HG03108 (cell line): Measurements from ENCODE around the gene GNB1.
A peak's percentile ranks its signal among the peaks of the same experiment; 100 is the strongest.

Source experiments
- ATAC-seq: cut with Tn5 transposase; IDR thresholded peaks from one replicate; pipeline ENCODE4 v1.9.1; 2021; ENCODE audit warnings: moderate library complexity; ENCODE audit not compliant: unreplicated experiment

The GNB1 gene

GRCh38 chr1:1910651-1911331 lies 19.9 kb upstream of the GNB1 start:
- ATAC-seq: no peak

- ATAC-seq: no peak
Measured at GRCh38 chr1:1910033-1910465, 19.2 kb upstream of the GNB1 start.

DNA sequence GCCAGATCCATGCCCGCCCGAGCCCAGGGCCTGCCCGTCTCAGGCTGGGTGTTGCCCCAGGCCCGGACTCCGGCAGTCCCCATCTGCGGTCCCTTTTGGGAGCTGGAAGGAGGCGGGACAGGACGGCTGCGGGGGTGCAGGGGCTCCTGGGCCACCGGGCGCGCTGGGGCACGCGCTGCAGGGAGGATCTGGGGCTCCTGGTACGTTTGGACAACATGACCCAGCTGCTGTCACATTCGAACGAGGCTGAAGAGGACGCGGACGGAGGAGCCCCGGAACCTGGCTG lies 17.6 kb upstream of the GNB1 start:
- ATAC-seq: peak; percentile 11

DNA sequence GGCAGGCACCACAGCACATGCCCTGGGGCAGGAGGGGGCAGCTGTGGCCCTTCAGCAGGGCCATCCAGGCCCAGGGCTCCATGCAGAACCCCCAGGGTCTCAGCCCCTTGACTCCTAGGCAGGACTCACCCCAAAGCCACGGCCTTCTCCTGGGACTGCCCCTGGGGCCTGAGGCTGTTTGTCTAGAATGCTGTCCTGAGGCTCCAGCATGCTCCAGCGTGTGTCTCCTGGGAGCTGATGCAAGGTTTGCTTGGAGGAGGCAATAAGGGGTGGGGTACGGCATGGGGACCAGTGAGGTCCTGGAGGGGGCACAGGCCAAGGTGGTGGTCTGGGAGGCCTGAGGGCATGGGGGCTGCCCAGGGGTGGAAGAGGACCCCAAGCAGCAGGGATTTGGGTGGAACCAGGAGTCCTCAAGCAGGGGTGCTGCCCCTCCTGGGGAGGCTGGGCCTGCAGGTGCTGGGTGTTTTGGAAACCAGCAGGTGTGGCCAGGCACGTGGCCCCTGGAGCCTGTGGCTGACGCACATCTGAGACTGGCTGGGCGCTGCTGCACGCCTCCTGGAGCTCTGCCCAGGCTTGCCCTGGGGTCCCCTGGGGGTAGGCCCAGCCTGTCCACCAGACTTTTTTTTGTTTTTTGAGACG lies 16.3 kb upstream of the GNB1 start:
- no peak for ATAC-seq

GRCh38 chr1:1906185-1907097 lies 15.6 kb upstream of the GNB1 start:
- peak; percentile 41 for ATAC-seq

DNA sequence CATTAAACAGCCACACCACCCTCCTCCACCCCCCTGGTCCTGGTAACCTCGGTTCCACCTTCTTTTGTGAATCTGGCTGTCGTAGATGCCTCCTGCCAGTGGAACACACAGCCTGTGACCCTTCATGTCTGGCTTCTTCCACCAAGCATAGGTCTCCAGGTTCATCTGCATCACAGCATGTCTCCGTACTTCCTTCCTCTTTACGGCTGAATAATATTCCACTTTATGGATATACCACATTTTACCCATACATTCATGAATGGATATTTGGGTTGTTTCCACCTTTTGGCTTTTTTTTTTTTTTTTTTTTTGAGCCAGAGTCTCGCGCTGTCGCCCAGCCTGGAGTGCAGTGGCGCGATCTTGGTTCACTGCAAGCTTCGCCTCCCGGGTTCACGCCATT lies 12.3 kb upstream of the GNB1 start:
- no peak for ATAC-seq

DNA sequence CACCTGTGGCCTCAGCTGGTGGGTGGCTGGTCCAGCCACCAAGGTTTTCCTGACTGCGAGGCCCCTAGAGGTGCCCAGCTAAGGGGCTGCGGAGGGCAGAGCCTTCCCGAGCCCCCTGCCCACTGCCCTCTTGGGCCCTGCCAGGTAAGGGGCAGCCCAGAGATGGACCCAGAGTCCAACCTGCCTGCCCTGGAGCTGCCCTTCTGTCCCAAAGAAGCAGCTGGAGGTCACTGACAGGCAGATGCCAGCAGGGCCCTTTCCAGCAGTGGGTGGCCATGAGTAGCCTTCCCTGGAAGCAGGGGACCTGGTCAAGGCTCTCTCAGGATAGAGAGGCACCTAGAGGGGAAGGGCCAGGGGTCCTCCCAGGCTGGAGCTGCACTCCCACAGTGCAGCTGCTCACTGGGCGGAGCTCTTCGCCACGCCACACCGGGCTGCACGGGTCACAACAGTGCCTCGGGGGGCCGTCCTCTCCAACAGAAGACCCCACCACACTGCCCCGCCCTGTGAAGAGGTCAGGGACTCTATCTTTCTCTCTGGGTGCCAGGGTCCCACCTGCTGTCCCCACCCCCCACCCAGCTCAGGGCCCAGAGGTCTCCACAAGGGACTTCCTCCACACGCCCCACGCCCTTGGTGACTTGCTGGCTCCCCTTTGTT lies 10.9 kb upstream of the GNB1 start:
- no peak for ATAC-seq

- no peak for ATAC-seq
Measured at GRCh38 chr1:1900883-1901640, 10.2 kb upstream of the GNB1 start.

DNA sequence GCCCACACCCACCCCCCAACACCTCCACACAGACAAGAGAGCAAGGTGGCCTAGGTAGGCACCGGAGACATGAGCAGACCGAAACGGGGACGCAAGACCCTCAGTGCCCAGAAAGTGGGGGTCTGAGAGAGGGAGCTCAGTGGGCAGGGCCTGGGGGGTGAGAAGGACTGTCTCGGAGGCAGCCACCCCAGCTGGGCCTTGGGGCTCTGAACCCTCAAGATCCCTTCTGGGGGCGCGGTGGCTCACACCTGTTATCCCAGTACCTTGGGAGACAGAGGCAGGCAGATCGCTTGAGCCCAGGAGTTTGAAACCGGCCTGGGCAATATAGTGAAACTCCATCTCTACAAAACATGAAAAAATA lies 9.1 kb upstream of the GNB1 start:
- ATAC-seq: no peak

GRCh38 chr1:1899266-1899966 lies 8.5 kb upstream of the GNB1 start:
- ATAC-seq: no peak

- no peak for ATAC-seq
Measured at GRCh38 chr1:1898246-1898933, 7.5 kb upstream of the GNB1 start.

DNA sequence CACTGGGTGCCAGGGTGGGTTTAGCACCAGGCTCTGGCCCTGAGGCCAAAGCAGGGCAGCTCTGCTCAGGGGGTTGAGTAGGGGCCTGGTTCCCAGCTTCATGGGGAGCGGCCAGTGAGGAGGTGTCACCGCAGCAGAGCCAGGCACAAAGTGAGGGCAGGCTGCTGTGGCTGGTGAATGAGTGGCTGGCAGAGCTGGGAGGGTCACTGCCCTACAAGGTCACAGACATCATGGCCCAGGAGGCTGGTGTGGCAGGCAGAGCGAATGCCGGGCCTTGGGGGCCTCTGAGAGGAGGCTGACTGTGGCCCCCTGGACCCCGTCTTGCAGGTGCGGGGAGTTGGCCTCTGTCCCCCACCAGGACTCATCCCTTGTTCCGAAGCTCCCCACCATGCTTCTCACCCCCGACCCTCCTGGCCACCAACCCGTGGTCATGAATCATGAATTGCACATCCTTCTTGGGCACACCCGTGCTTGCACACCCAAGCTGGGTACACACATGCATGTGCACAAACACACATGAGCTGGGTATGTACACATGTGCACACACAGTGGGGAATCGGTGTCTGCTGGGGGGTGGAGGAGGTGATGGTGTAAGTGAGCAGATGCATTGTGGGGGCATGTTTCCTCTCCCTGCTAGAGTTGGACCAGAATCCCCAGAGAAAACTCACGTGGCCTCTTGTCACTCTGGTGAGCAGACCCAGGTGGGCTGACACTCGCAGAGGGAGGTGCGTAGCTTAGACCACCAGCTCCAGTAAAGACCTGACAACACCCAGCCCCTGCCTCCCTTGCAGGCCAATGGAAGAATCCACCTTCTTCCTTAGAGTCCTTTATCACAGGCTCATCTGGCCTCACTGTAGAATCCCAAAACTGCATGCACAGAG lies 4.8 kb upstream of the GNB1 start:
- no peak for ATAC-seq

DNA sequence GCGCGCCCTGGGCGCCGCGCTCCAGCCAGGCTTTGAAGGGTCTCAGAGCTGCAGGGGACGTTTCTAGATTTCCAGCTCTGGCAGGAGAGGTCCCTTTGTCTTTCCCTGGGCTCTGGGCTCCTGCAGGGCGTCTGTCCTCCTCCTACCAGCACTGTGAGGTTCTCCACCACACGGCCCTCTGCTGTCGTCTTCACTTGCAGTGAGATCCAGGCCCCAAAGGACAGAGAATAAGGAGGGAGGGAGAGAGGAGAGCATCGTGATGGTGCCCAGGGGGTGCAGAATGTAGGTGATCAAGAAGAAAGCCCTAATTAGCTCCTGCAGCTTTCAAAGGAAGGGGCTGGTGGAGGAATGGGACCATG lies 4.2 kb upstream of the GNB1 start:
- ATAC-seq: no peak

DNA sequence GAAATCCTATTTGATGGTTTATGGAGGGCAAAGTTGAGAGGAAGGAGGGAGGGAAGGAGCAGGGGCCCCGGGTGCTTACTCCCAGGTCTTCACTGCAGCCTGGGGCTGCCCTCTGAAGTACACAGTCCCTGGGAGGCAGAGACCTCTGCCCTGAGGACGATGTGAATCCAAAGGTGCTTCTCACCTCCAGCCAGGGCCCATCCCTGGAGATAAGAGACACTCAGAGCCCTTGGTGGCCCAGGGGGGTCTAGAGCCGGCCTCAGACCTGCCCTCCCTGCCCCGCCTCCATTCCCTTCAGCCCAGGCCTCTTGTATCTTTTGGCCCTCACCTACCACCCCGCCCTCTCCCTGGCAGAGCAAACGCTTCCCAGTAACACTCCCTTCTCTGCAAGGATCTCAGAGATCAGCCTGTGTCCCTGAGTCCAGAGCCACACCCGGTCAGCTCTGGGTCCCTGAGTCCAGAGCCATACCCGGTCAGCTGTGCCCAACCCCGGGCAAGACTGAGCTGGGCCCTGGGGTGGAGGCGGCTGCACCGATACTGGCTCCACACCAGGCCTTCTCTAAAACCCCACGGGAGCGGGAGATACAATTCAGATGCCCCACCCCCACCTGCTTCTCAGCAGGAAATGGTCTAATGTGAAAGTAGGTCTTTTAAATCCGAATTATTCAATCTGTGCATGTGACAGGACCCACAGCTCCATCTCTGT lies 3.6 kb upstream of the GNB1 start:
- no peak for ATAC-seq

DNA sequence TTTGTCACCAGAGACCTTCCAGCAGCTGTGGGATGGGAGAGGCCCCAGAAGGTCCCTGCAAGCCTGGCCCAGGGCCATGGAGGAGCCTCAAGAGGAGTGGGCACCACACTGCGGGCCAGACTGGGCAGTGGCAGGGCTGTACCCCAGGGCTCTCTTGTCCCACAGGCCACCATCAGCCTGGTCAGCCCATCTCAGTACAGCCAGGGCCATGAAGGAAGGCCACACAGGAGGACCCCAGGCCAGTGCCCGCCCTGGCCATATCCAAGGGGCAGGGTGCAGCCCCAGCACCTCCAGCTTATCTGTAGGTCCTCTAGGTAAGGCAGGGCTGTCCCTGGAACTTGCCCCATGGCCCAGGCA lies 3.1 kb upstream of the GNB1 start:
- ATAC-seq: no peak

GRCh38 chr1:1893291-1893985 lies 2.6 kb upstream of the GNB1 start:
- no peak for ATAC-seq

DNA sequence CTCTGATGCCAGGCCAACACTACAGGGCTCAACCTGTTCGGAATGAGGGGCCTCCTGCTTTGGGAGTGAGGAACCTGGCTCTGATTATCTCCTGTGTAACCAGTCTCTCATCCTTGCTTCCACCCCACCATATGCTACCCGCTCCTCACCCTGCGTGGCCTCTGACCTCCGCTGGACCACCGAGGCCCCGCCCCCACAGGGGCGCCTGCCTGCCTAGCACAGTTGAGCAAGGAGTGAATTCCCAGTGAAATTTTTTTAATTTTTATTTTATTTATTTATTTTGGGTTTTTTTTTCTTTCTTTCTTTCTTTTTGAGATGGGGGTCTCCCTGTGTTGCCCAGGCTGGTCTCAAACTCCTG lies 1.9 kb upstream of the GNB1 start:
- ATAC-seq: no peak
